Right lobe of liver (tissue), 6 donors: ENCODE results near the gene LENEP. TPM values are rescaled to one million over a fixed set of nuclear protein-coding genes. Genes with fewer than 3 reads are reported as not detected.

ENCODE experiments used
- ATAC-seq, 4 donors: fragments of 200-7000 bp; cut with Tn5 transposase; one replicate each; pipeline ENCODE4 v1.9.1; 2020; ENCODE audit warnings: mild to moderate bottlenecking in 4 of 4, moderate library complexity in 4 of 4
- DNase-seq, 3 donors: peaks; one replicate each; pipeline ENCODE4 v3.0.0-alpha.2; 2020
- H3K27ac ChIP-seq, 3 donors: fragments of 200-600 bp; one replicate each; pipeline ENCODE4 v1.8.0; 2022
- H3K27me3 ChIP-seq, 2 donors: fragments of 200-600 bp; one replicate each; pipeline ENCODE4 v1.8.0; 2022
- H3K36me3 ChIP-seq, 4 donors: fragments of 200-600 bp; sonication (generic) in 1 of 4; one replicate each; pipeline versions ENCODE4 v1.5.1 to v1.8.0; 2017 to 2022; ENCODE audit warnings: control low read depth in 1 of 4
- H3K4me1 ChIP-seq, 4 donors: fragments of 200-600 bp; sonication (generic) in 1 of 4; one replicate each; pipeline versions ENCODE4 v1.5.1 to v1.8.0; 2017 to 2022; ENCODE audit warnings: control low read depth in 1 of 4
- H3K4me3 ChIP-seq, 3 donors: fragments of 200-600 bp; one replicate each; pipeline ENCODE4 v1.8.0; 2022
- H3K9me3 ChIP-seq, 4 donors: fragments of 200-600 bp; sonication (generic) in 1 of 4; one replicate each; pipeline versions ENCODE4 v1.5.1 to v1.8.0; 2017 to 2022; ENCODE audit warnings: control low read depth in 1 of 4
- POLR2A ChIP-seq: fragments of 450-650 bp; IDR thresholded peaks from one replicate; pipeline ENCODE4 v1.6.1; 2017; ENCODE audit warnings: antibody characterized with exemption, mild to moderate bottlenecking
- WGBS: methylation state at CpG from one replicate; pipeline ENCODE4 v1.1.6; 2018; ENCODE audit warnings: low coverage, low lambda C conversion rate; ENCODE audit not compliant: insufficient coverage; ENCODE audit errors: missing lambda C conversion rate; 5-methylcytosine and 5-hydroxymethylcytosine counted together
- intact Hi-C, 2 donors: fragments of 100-400 bp; cut with DNase I; formaldehyde crosslinking; loops; one replicate each; pipeline versions ENCODE4 v1.11.2 to v1.14.1; 2022
- total RNA-seq, 6 experiments: library from RNA; depleted of rRNA in 2 of 6; stranded (reverse); fragments of >200 nt in 2 of 6; fragmentation: NEBNext Ultra II Directional in 3 of 6; extraction: Animal tissue kit (Norgen Biotek cat#: 25700) in 3 of 6; gene quantifications; one replicate each; pipeline versions ENCODE4 v1.1.0 to v1.2.4, GENCODE V29; 2016 to 2023
- TF ChIP-seq, protein P1 (sequence below), 4 donors: fragments of 200-600 bp in 3 of 4; fragments of 450-650 bp in 1 of 4; IDR thresholded peaks; one replicate each; pipeline versions ENCODE4 v1.5.1 to v1.8.0; 2016 to 2022; ENCODE audit warnings: antibody characterized with exemption in 4 of 4, mild to moderate bottlenecking in 2 of 4
- donor health status: DM: no; HTN: yes; CAD: no.
- donor health status: DM: no; HTN: no; CAD: no.
- donor health status: DM: no; HTN: no; CAD: no.
- donor health status: DM: no; HTN: yes; CAD: no.
- donor health status: DM: no; HTN: yes; CAD: no.

Gene LENEP
- total RNA-seq, 6 experiments from 2014 or later: not detected

DNA sequence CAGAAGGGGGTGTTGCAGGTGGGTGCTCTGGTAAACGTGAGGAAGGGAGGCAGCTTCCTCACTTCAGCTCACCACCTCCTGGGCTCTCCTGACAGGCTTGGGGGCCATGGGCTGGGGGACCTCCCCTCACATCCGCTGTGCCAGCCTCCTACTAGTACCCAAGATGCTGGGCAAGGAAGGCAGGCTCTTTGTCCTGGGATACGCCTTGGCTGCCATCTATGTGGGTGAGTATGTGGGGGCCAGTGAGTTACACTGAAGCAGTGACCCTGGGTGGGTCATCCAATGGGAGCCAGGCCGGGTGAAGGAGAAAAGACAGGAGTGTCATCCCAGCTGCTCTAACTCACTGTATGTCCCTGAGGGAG lies 45.9 kb downstream of the LENEP start:
- no peaks in the 10 kb centered on the region for H3K27me3 ChIP-seq
- H3K4me3 ChIP-seq: no peak overlapping the region
- H3K36me3 ChIP-seq: no peaks in the 10 kb centered on the region
- H3K27ac ChIP-seq: no peak overlapping the region
- H3K4me1 ChIP-seq: peaks cover 0 to 26% (median 9%) of the 10 kb centered on the region in 4 donors
- DNase-seq: no peak
- 47% methylated on average over 2 of the region's 4 CpGs for WGBS
- ATAC-seq: no peak
- intact Hi-C loops: no loop called here
- H3K9me3 ChIP-seq: no peaks in the 10 kb centered on the region
- TF ChIP-seq POLR2A: no peak
- TF ChIP-seq, protein P1, sequence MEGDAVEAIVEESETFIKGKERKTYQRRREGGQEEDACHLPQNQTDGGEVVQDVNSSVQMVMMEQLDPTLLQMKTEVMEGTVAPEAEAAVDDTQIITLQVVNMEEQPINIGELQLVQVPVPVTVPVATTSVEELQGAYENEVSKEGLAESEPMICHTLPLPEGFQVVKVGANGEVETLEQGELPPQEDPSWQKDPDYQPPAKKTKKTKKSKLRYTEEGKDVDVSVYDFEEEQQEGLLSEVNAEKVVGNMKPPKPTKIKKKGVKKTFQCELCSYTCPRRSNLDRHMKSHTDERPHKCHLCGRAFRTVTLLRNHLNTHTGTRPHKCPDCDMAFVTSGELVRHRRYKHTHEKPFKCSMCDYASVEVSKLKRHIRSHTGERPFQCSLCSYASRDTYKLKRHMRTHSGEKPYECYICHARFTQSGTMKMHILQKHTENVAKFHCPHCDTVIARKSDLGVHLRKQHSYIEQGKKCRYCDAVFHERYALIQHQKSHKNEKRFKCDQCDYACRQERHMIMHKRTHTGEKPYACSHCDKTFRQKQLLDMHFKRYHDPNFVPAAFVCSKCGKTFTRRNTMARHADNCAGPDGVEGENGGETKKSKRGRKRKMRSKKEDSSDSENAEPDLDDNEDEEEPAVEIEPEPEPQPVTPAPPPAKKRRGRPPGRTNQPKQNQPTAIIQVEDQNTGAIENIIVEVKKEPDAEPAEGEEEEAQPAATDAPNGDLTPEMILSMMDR (IDR thresholded peaks at IDR 0.05): no peak

DNA sequence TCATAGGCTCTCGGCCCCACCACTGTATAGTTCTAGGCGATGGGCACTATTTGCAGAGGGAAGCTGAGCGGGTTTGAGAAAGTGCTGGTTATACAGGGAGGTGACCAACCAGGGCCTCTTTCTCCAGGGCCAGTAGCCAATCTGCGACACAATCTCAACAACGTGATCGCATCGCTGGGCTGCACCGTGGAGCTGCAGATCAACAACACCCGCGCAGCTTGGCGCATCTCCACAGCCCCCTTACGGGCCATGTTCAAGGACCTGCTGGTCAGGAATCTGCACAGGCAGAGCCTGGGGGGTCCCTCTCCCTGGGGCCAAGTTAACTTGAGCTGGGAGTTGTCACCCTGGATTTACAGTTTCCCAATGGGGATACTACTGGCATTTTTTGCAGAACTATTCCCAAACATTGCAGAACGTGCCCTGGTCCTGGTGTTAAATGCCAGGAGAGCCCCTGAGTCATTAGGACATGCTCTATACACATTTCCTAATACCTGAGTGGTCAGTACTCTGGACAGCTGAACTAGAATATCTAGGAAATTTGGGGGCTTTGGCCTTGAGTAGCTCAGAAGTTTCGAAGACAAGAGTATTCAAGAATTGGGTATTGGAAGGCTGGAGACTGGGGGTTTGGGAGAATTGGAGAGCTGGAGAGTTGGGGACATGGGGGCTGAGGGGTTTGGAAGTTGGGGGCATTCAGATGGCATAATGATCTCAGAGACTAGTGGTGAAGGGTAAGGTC lies 47.1 kb downstream of the LENEP start:
- WGBS: 97% methylated on average over 8 of the region's 14 CpGs
- H3K27ac ChIP-seq: no peak overlapping the region
- no peak for ATAC-seq
- DNase-seq: no peak
- intact Hi-C loops: no loop called here
- TF ChIP-seq POLR2A: no peak
- TF ChIP-seq, protein P1 (IDR thresholded peaks at IDR 0.05): no peak
- H3K4me1 ChIP-seq: peaks cover 0 to 32% (median 10%) of the 10 kb centered on the region in 4 donors
- H3K27me3 ChIP-seq: no peaks in the 10 kb centered on the region
- no peaks in the 10 kb centered on the region for H3K36me3 ChIP-seq
- no peaks in the 10 kb centered on the region for H3K9me3 ChIP-seq
- H3K4me3 ChIP-seq: no peak overlapping the region

DNA sequence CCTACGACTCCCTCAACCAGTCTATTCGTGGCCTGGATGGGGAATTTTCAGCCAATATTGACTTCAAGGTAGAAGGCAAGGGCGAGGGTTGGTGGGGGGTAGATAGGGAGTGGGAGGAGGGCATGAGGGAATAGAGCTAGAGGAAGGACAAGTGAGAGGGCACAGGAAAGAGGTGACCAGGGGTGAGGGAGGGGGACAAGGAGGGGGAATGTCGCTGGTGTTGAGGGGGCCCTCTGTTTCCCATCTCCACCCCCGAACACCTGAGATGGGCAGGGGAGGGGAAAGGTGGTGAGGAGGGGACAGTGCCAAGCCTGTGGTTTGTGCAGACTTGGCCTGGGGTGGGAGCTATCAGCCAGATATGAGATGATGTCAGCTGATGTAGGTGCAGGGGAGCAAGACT lies 49.4 kb downstream of the LENEP start:
- ATAC-seq (no peak), DNase-seq (no peak)
- Histone ChIP-seq H3K4me1 (peaks cover 0 to 32% (median 10%) of the 10 kb centered on the region in 4 donors), H3K36me3 (no peaks in the 10 kb centered on the region), H3K4me3 (no peak overlapping the region), H3K27ac (no peak overlapping the region), H3K27me3 (no peaks in the 10 kb centered on the region), H3K9me3 (no peaks in the 10 kb centered on the region)
- TF ChIP-seq POLR2A: no peak
- TF ChIP-seq, protein P1 (IDR thresholded peaks at IDR 0.05): no peak
- 51% methylated on average over 4 of the region's 5 CpGs for WGBS
- intact Hi-C loops: no loop called here

DNA sequence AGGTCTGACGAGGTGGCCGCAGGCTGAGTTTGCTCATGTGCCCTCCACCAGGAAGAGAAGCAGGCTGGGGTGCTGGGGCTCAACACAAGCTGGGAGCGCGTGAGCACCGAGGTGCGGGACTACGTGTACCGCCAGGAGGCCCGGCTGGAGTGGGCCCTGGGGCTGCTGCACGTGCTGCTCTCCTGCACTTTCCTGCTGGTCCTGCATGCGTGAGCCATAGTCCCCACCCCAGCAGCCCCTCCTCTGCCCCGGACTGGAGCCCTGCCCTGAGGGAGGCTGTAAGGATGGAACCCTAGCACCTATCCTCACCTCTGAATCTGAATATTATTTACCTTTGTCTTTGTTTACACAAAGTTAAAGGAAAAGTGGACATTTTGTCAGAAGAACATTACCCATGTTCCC lies 49.9 kb downstream of the LENEP start:
- intact Hi-C loops: no loop called here
- H3K4me1 ChIP-seq: peaks cover 0 to 35% (median 11%) of the 10 kb centered on the region in 4 donors
- no CpG with 5 or more reads among the region's 12 CpGs for WGBS
- peak; percentile 15 to 59 (median 40) for ATAC-seq
- H3K27ac ChIP-seq: peak overlapping the region in 2 of 3 donors; percentile 43 to 65
- H3K36me3 ChIP-seq: no peaks in the 10 kb centered on the region
- H3K9me3 ChIP-seq: no peaks in the 10 kb centered on the region
- no peak overlapping the region for H3K4me3 ChIP-seq
- H3K27me3 ChIP-seq: no peaks in the 10 kb centered on the region
- TF ChIP-seq, protein P1 (IDR thresholded peaks at IDR 0.05): no peak
- no peak for TF ChIP-seq POLR2A
- peak in 2 of 3 donors; percentile 64 to 67 for DNase-seq
